GM21515 (cell line): Measurements from ENCODE around the gene ITPA.
"Not testable (repeated sequence)": the region's sequence is repeated elsewhere in the genome, so short reads cannot be mapped to it uniquely, and the experiment has no call there.

ENCODE experiments used
- ATAC-seq: cut with Tn5 transposase; IDR thresholded peaks from one replicate; pipeline ENCODE4 v1.9.1; 2021; ENCODE audit not compliant: unreplicated experiment

ITPA gene

DNA sequence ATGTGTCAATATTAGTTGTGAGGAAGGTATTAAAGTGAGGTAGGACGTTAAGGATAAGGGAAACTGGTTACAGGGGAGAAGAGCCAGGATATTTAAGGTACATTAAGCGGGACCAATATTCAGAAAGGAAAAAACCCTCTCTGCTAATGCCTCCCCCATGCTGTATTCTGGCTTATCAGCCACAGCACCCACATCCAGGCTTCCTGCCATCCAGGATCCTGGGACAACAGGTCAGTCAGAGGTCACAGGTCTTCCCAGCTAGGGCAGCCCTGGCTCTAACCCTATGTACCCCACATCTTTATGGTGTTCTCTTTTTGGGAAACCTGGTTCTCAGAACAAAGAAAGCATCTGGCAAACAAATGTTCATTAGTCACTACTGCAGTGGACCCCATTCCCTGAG, 10.1 kb upstream of the ITPA start:
- ATAC-seq: no peak

DNA sequence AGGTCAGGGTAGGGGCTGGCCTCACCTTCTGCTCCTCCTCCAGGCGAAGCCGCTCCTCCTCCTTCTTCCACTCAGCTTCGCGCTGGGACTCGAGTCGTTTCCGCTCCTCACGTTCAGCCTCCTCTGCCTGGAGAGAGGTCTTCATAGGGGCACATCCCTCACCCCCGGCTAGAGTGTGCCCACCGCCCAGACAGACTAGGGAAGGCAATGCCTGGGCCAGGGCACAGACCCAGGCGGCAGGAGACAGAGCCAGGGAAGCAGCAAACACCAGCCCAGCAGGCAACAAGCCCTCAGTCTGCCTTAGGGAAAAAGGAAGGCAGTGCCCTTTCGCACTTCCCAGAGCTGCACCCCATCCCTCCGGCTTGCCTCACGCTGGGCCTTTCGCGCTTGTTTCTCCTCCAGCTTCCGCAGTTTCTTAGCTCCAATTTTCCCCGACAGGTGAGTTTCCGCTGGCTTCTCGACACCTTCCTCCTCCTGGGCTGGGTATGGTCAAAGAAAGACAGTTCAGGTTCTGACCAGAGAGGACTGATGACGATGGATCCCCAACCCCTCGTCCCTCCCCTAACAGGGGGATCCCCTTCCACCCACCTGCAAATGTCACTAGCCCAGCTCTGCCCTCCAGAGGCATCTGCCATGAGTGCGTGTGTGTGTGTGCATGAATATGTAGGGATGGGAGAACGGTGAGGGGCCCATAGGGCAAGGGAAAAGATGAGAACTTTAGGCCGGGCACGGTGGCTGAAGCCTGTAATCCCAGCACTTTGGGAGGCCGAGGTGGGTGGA, 9.1 kb upstream of the ITPA start:
- no peak for ATAC-seq

DNA sequence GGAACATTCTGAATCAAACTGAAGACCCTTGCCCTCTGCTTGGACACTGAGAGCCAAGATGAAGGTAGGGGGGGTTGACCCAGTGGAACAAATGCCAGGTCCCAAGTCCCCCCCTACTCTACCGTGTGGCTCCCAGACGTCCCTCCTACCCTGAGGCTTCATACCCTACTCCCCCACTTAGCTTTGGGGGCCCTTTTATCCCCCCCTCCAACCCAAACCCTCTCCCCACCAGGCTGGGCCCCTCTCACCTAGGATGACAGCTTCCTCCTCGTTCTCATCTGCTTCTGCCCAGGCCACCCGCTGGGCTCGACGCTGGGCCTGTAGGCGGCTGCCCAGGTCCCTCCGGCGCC, 6.4 kb upstream of the ITPA start:
- ATAC-seq: no peak

DNA sequence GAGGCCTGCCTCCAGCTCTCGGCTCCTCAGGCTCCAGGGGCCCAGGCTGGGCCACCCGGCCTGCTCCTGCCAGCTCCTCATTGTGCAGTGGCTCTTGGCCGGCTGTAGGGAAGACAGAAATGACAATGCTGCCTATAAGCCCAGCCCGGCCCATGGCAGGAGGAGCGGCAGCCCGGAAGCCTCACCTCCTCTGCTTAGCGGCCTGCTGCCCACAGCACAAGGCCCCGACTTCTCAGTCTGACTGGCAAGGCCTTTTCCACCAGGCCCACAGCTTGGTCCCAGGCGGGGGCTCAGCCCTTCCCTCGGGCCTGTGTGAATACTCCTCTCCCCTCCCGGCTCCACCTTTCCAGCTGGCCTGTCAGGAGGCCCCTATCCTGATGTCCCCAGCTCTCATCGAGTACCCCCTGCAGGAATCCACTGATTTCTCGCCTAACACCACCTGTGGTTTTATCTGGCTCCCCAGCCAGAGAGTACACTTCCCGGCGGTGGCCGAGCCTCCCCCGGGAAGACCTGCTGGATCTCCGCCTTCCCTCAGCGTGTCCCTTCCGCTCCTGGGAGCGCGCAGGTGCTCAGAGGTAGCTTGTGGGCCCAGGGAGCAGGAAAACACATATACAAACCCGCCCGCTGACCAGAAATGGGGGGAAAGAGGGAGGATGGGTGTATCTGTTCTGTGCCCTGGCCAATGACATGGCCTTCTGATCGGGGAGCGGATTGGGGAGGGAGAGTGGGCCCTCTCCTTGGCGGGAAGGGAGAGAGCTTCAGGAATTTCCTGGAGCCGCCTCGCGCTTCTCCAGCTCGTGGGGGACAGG, 5.8 kb upstream of the ITPA start:
- ATAC-seq: peak; percentile 3

- peak; percentile 79 for ATAC-seq
Observed at GRCh38 chr20:3204124-3204794, 5.0 kb upstream of the ITPA start, which contains the start of gene DDRGK1. DDRGK1 (minus strand) TSS chr20:3204682; CDS start chr20:3204627, 55 bp downstream.

DNA sequence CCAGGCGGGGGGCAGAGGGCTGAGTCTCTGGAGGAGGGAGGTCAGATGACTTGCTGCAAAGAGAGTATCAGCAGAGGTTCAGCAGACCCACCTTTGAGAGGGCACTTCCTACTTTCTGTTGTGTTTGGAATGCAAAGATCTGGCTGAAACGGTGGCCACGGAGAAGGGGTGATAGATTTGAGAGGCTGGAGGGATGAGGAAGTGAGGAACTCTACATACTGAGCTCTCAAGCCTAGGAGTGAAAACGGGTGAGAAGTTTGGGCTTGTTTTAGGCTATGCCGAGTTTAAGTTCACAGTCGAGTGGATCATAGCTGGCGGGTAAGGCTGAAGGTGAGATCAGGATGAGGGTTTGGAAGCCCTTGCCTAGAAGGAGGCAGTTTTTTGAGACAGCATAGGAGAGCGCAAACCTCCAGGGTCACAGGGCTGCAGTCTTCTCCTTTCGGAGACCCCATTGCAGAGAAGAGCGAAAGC, 477 bp upstream of the ITPA start:
- no peak for ATAC-seq

GRCh38 chr20:3209946-3210317, 634 bp downstream of the ITPA start:
- ATAC-seq: no peak

- no peak for ATAC-seq
Observed at GRCh38 chr20:3210346-3210745, 1.0 kb downstream of the ITPA start.

DNA sequence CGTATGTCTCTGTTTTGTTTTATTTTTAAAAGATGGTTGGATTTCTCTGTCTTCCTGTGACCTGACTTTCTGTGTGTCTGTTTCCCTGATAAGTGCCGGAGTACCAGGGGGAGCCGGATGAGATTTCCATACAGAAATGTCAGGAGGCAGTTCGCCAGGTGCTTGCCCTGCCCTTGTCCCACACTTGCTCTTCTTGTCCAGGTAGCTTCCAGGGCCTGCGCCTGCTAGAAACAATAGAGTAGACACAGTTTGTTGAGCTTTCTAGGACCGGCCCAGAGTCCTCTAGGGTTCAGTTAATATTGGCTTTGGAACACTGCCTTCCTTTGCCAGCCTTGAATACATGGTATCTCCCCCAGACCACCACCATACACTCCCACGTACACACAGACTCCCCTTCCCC, 3.9 kb downstream of the ITPA start:
- ATAC-seq: no peak

DNA sequence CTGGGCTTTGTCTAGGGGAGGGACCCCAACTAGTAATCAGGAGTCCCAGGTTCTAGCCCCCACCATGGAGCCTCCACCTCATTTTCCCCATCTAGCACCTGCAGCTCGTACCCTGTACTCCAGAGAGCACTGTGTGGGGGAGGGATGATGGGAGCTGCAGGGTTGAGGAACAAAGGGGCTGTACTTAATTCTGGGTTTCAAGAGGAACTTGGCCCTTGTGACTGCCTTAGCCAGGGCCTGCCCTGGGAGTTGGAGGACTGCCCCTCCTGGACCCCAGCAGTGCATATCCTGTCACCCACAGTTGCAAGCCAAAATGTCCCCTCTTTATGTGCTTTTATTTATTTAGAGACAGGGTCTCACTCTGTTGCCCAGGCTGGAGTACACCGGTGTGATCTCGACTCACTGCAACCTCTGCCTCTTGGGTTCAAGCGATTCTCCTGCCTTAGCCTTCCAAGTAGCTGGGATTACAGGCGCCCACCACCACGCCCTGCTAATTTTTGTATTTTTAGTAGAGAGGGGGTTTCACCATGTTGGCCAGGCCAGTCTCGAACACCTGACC, 6.1 kb downstream of the ITPA start:
- not testable (repeated sequence) for ATAC-seq

- ATAC-seq: peak; percentile 75
Observed at GRCh38 chr20:3218307-3218988, 9.2 kb downstream of the ITPA start.

DNA sequence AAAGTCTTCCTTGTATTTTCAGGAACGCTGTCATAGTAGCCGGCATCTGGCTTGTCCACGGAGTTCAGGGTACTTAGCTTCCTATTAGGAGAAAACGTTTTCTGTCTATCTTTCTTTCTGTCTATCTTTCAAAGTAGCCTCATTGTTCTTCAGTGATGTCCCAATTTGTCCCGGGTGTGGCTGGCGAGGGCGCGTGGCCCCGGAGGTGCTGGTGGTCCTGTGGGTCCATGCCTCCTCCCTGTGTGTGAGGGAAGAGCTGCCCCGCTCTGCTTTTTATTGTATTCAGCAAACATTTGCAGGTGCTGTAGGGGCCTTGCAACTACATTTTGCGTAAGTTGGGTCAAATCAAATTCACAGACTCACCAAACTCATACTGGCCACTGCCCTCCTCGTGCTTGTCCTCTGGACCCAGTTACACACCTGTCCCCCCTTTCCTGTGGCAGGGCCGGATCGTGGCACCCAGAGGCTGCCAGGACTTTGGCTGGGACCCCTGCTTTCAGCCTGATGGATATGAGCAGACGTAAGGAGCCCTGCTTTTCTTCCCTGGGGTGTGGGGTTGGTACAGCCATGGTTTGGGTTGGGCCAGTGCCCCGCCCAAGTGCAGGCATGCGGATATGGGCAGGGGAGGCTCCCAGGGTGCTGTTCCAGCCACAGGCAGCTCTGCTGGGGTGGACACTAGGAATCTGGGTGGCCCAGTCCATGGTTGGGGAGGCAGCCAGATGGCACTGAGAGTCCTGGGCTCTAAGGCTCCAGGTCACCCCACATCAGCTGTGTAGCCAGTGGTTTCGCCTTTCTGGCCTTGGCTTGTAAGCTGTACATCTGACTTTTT, 12.3 kb downstream of the ITPA start:
- ATAC-seq: no peak

DNA sequence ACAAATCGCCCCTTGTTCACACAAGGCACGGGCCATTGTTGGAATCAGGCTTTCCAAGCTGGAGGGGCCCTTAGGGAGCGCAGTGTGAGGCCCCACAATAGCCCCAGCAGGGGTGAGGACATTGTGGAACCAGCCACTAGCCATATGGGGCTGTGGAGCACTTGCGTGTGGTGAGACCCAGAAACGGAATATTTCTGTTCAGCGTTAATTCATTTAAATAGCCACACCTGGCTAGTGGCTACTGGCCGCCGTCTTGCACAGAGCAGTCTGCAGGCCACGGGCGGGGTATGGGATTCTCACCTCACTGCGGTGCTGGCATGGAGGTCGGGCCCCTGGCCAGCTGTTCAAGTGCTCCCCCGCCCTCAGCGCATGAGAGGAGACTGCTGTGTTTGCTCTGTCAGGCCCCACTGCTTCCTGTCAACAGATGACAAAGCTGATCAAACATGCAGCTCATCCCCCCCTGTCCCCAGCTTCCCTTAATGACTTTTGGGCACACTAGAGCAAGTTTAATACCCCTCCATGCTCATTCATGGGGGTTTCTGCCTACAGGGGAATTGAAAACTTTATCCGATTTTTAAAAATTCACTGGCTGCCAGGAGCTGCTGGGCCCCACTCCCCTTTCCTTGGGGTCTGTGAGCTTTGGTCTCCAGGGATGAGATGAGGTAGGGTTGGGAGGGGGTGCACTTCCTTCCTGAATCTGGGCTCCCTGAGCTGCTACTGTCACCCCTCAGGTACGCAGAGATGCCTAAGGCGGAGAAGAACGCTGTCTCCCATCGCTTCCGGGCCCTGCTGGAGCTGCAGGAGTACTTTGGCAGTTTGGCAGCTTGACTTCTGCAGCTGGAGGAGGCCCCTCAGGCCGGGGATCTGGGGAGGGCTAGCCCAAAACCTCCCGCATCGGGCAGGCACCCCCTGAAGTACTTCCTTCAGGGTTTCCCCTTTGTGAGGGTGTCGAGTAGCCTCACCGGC, 13.6 kb downstream of the ITPA start:
- no peak for ATAC-seq

- no peak for ATAC-seq
Observed at GRCh38 chr20:3223651-3223993, 14.3 kb downstream of the ITPA start.

DNA sequence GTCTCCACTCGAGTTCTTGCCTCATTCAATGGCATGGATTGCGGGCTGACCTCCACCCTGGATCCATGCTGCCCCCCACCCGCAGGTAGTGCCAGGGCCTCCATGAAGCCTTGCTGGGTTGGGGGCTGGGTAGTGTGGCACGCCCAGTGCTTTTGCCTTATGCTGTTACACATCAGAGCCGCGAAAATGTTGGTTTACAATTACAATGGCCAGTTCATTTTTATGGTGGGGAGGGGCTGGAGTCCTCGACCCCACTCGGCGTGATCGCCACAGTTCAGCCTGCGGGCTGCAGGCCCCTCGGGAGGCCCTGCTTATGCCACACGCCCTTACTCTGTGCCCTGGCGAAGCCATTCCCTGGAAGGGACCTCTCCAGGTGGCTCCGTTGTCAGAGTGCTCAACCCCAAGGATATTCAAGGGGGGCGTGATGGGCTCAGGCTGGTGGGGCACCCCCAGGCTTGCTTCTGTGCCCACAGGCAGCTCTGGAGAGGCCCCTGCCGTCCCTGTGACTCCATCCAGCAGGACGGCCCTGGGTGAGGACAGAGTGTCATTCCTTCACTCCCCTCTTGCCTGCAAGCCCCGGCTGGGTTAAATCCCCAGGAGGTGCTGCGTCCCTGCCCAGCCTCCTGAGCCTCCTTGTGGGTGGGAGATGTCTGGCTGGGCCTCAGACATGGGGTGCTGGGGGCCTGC, 14.8 kb downstream of the ITPA start:
- no peak for ATAC-seq

DNA sequence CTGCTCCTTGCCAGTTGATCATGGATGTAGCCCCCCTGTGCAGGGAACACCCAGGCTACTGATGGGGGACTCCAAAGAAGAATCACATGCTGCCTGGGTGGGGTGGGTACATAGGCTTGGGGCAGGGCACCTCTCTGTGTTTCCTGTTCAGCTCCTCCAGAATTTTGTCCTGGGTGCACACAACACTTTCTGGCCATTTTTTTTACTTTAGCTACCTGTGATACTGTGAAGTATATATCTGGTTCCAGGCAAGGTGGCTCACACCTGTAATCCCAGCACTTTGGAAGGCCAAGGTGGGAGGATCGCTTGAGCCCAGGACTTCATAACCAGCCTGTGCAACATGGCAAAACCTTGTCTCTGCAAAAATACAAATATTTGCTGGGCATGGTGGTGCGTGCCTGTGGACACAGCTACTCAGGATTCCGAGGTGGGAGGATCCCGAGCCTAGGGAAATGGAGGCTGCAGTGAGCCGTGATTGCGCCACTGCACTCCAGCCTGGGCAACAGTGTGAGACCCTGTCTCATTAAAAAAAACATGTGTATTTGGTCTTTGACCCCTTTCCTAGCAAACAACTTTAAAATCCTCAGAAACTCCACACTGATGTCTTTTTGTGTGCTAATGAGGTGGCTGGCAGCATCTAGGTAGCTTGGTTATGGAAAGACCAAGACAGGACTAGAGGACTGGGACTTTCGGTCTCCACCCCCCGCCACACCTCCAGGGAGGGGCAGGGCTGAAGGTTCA, 15.6 kb downstream of the ITPA start:
- no peak for ATAC-seq

- ATAC-seq: no peak
Observed at GRCh38 chr20:3226093-3226492, 16.8 kb downstream of the ITPA start.

DNA sequence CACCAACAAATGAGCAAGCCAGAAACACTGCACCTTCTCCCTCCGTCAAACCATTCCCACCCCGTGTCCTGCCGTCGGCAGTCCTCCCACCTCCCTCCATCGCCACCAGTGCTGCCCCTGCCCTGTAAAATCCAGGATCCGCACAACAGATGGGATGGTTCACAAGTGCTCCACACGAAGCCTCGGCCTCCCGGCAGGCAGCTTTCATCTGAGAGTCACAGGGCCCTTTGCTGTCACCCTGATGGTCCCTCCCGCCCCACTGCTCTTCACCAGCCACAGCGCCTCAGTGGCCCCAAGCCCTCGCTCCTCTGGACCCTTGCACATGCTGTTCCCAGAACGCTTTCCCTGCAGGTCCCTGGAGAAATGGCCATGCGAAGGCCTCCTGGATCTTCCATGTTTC, 17.6 kb downstream of the ITPA start:
- no peak for ATAC-seq
